GM23338 (cell line): ENCODE measurements around the gene EHMT2.

ENCODE experiments used
- ETS1 ChIP-seq: IDR thresholded peaks from 2 replicates; pipeline ENCODE4 v1.6.1; 2016; ENCODE audit warnings: antibody characterized with exemption
- POLR2AphosphoS5 ChIP-seq: IDR thresholded peaks from 2 replicates; pipeline ENCODE4 v1.6.1; 2016; ENCODE audit warnings: antibody characterized with exemption, low read depth
- REST ChIP-seq: IDR thresholded peaks from one replicate; pipeline ENCODE4 v1.6.1; 2018; ENCODE audit warnings: antibody characterized with exemption; ENCODE audit not compliant: unreplicated experiment
- TF ChIP-seq, protein P1 (sequence below), 2 experiments: fragments of 200-600 bp in 1 of 2; sonication (generic) in 1 of 2; conservative IDR thresholded peaks; 2 replicates each; pipeline versions ENCODE4 v1.5.1 to v1.6.1; 2016 to 2017; ENCODE audit warnings: antibody characterized with exemption in 2 of 2, low read depth in 2 of 2, mild to moderate bottlenecking in 2 of 2, moderate library complexity in 1 of 2

GRCh38 chr6:31847276-31847978, 50.1 kb downstream of the EHMT2 start:
- TF ChIP-seq, protein P1, sequence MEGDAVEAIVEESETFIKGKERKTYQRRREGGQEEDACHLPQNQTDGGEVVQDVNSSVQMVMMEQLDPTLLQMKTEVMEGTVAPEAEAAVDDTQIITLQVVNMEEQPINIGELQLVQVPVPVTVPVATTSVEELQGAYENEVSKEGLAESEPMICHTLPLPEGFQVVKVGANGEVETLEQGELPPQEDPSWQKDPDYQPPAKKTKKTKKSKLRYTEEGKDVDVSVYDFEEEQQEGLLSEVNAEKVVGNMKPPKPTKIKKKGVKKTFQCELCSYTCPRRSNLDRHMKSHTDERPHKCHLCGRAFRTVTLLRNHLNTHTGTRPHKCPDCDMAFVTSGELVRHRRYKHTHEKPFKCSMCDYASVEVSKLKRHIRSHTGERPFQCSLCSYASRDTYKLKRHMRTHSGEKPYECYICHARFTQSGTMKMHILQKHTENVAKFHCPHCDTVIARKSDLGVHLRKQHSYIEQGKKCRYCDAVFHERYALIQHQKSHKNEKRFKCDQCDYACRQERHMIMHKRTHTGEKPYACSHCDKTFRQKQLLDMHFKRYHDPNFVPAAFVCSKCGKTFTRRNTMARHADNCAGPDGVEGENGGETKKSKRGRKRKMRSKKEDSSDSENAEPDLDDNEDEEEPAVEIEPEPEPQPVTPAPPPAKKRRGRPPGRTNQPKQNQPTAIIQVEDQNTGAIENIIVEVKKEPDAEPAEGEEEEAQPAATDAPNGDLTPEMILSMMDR (conservative IDR thresholded peaks at IDR 0.05; ENCODE audit: low read depth in 2 of 2), result no peak
- no peak for TF ChIP-seq POLR2AphosphoS5
- TF ChIP-seq REST, result no peak
- TF ChIP-seq ETS1, result no peak
